Upper lobe of left lung (tissue), 6 donors: ENCODE measurements around the gene TMPRSS3. TPM values are rescaled to one million over a fixed set of nuclear protein-coding genes. Genes with fewer than 3 reads are reported as not detected.
A peak's percentile ranks its signal among the peaks of the same experiment; 100 is the strongest.

ENCODE experiments used
- ATAC-seq, 2 donors: fragments of 200-7000 bp; cut with Tn5 transposase; one replicate each; pipeline ENCODE4 v1.9.1; 2022; ENCODE audit warnings: mild to moderate bottlenecking in 2 of 2, moderate library complexity in 2 of 2; ENCODE audit not compliant: low FRiP score in 2 of 2
- DNase-seq, 2 donors: peaks; one replicate each; pipeline ENCODE4 v3.0.0-alpha.2; 2019 to 2020
- H3K27ac ChIP-seq, 4 donors: fragments of 200-600 bp; sonication (generic); one replicate each; pipeline ENCODE4 v1.5.1; 2016 to 2019
- H3K27me3 ChIP-seq, 4 donors: fragments of 200-600 bp; sonication (generic); one replicate each; pipeline ENCODE4 v1.5.1; 2017 to 2019
- H3K36me3 ChIP-seq, 4 donors: fragments of 200-600 bp; sonication (generic); one replicate each; pipeline ENCODE4 v1.5.1; 2016 to 2019
- H3K4me1 ChIP-seq, 4 donors: fragments of 200-600 bp; sonication (generic); one replicate each; pipeline ENCODE4 v1.5.1; 2018 to 2019
- H3K4me3 ChIP-seq, 4 donors: fragments of 200-600 bp; sonication (generic); one replicate each; pipeline ENCODE4 v1.5.1; 2017 to 2019; ENCODE audit warnings: mild to moderate bottlenecking in 2 of 4, moderate library complexity in 1 of 4
- H3K9me3 ChIP-seq, 4 donors: fragments of 200-600 bp; sonication (generic); one replicate each; pipeline ENCODE4 v1.5.1; 2018 to 2019
- EP300 ChIP-seq, 4 donors: sonication (generic); formaldehyde crosslinking; IDR thresholded peaks; one replicate each; pipeline ENCODE4 v1.5.1; 2017; ENCODE audit warnings: antibody characterized with exemption in 4 of 4, control low read depth in 2 of 4
- POLR2A ChIP-seq, 4 donors: fragments of 450-650 bp; IDR thresholded peaks; one replicate each; pipeline ENCODE4 v1.5.1; 2016 to 2017; ENCODE audit warnings: antibody characterized with exemption in 4 of 4, mild to moderate bottlenecking in 2 of 4
- POLR2AphosphoS5 ChIP-seq, 2 donors: sonication (generic); formaldehyde crosslinking; IDR thresholded peaks; one replicate each; pipeline ENCODE4 v1.5.1; 2017; ENCODE audit warnings: antibody characterized with exemption in 2 of 2
- WGBS, 2 donors: methylation state at CpG; one replicate each; pipeline ENCODE4 v1.1.5; 2017 to 2018; 5-methylcytosine and 5-hydroxymethylcytosine counted together
- total RNA-seq, 6 donors: library from RNA; depleted of rRNA in 4 of 6; stranded (reverse); fragments of >200 nt in 4 of 6; gene quantifications; one replicate each; pipeline versions ENCODE4 v1.1.0 to v1.2.1, GENCODE V29; 2016 to 2021
- TF ChIP-seq, protein P1 (sequence below), 6 experiments: fragments of 450-650 bp in 4 of 6; fragments of 200-600 bp in 2 of 6; sonication (generic) in 2 of 6; IDR thresholded peaks; one replicate each; pipeline ENCODE4 v1.5.1; 2016 to 2019; ENCODE audit warnings: antibody characterized with exemption in 6 of 6
- donor health status: DM: no; HTN: no; CAD: no; lungs with moderate emphysema.
- donor health status: DM: no; HTN: yes; CAD: no; lungs with severe emphysema.

TMPRSS3 gene
- total RNA-seq, 6 donors from 2014 or later: 3.5 to 12.5 (median 5.8) TPM

DNA sequence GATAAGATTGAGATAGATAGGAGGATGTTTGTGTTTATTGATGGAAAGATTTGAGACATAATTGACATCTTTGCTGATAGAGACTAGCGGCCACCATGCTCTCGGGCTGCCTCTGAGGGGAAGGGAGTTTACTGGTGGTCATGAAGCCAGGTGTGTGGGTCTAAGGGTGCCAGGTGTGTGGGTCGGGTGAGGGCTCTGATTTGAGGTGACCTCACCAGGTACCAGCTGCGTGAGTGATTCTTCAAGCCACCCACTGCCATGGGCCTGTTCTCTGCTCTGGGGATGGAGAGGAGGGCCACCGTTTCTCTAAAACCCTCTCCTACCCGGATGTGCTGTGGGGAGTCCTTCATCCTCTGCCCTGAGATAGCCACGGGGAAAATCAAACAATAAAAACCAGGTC lies 11.0 kb upstream of the TMPRSS3 start:
- H3K9me3 ChIP-seq: no peaks in the 10 kb centered on the region
- TF ChIP-seq POLR2AphosphoS5 (IDR thresholded peaks at IDR 0.05): no peak
- no peak for TF ChIP-seq POLR2A (IDR thresholded peaks at IDR 0.05)
- no peak for TF ChIP-seq EP300 (IDR thresholded peaks at IDR 0.05)
- TF ChIP-seq, protein P1, sequence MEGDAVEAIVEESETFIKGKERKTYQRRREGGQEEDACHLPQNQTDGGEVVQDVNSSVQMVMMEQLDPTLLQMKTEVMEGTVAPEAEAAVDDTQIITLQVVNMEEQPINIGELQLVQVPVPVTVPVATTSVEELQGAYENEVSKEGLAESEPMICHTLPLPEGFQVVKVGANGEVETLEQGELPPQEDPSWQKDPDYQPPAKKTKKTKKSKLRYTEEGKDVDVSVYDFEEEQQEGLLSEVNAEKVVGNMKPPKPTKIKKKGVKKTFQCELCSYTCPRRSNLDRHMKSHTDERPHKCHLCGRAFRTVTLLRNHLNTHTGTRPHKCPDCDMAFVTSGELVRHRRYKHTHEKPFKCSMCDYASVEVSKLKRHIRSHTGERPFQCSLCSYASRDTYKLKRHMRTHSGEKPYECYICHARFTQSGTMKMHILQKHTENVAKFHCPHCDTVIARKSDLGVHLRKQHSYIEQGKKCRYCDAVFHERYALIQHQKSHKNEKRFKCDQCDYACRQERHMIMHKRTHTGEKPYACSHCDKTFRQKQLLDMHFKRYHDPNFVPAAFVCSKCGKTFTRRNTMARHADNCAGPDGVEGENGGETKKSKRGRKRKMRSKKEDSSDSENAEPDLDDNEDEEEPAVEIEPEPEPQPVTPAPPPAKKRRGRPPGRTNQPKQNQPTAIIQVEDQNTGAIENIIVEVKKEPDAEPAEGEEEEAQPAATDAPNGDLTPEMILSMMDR (IDR thresholded peaks at IDR 0.05): no peak
- no peaks in the 10 kb centered on the region for H3K27me3 ChIP-seq
- no peak overlapping the region for H3K4me3 ChIP-seq
- H3K4me1 ChIP-seq: peaks cover 0 to 2% (median 0%) of the 10 kb centered on the region in 4 donors
- 65 to 79% methylated on average over 6 to 7 of the region's 7 CpGs for WGBS, 2 donors
- ATAC-seq (no peak), DNase-seq (no peak)
- no peak overlapping the region for H3K27ac ChIP-seq
- no peaks in the 10 kb centered on the region for H3K36me3 ChIP-seq

DNA sequence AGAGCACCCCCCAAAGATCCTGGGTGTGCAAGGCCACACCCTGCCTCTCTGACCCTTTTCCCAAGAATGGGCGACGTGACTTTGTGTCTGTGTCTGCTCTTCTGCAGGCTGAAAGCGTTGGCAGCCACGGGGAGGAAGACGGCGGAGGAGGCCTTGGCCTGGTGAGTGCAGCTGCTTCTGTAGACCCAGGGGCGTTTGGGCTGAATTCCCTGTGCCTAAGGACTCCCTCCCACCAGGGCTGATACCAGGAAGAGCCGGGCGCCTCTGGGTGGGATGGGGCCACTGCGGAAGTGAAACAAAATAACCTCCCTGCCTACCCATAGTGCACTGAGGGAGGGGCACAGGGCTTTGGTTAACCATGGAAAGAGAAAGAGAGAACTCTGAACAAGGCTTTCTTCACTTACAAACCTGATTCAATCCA lies 10.4 kb upstream of the TMPRSS3 start:
- ATAC-seq: no peak
- 80 to 87% methylated on average over 9 to 10 of the region's 10 CpGs for WGBS, 2 donors
- Histone ChIP-seq H3K4me1 (no peaks in the 10 kb centered on the region), H3K9me3 (no peaks in the 10 kb centered on the region), H3K36me3 (no peaks in the 10 kb centered on the region), H3K27me3 (no peaks in the 10 kb centered on the region), H3K27ac (peak overlapping the region in 2 of 4 donors; percentile 19 to 47), H3K4me3 (peak overlapping the region in 2 of 4 donors; percentile 23 to 25)
- DNase-seq: no peak
- no peak for TF ChIP-seq POLR2A (IDR thresholded peaks at IDR 0.05)
- TF ChIP-seq EP300 (IDR thresholded peaks at IDR 0.05): no peak
- TF ChIP-seq, protein P1 (IDR thresholded peaks at IDR 0.05): no peak
- no peak for TF ChIP-seq POLR2AphosphoS5 (IDR thresholded peaks at IDR 0.05)

DNA sequence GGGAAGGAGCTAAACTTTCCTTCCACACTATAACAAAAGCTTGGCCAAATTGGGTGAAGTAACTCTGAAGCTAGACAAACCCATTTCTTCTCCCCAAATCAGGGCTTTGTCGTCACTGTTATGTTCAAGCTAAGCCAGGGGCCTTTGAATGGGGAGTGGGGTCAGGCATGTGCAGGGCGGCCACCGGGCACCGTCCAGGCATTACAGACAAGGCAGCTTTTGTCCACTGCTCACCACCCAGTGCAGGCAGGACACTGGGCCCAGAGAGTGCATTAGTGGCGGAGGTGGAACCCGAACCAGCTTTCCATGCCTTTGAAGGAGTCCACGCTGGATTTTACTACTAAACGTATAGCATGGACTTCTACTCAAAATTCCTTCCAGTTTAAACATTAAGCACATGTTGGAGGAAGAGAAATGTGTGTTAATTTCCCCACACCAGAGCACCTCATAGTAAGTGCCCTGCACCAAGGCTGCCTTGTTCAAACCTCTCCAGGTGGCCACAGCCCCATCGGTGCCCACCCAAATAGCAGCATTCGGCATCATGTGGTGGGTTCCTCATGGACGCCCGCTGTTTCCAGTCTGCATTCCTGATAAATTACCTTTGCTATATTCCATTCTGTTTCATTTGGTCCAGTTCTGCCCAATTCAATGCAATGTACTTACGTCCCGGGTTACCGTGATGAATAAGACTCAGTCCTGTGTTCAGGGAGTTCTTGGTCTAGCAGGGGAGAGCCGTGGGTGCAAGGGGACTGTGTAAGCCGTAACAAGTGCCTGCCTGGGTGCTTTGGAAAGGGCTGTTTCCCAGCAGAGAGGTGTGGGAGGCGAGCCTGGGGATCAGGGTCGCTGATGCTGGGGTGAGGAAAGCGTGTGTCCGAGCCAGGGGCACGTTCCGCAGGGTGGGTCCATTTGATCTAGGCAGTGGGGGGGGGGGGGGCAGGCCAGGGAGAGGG lies 9.5 kb upstream of the TMPRSS3 start:
- Histone ChIP-seq H3K9me3 (no peaks in the 10 kb centered on the region), H3K4me1 (no peaks in the 10 kb centered on the region), H3K4me3 (peak overlapping the region in 2 of 4 donors; percentile 23 to 25), H3K36me3 (no peaks in the 10 kb centered on the region), H3K27ac (peak overlapping the region in 2 of 4 donors; percentile 19 to 47), H3K27me3 (no peaks in the 10 kb centered on the region)
- 88 to 93% methylated on average over 21 to 23 of the region's 23 CpGs for WGBS, 2 donors
- DNase-seq (peak in 1 of 2 donors; percentile 51), ATAC-seq (no peak)
- TF ChIP-seq EP300 (IDR thresholded peaks at IDR 0.05): no peak
- TF ChIP-seq POLR2AphosphoS5 (IDR thresholded peaks at IDR 0.05): no peak
- TF ChIP-seq, protein P1 (IDR thresholded peaks at IDR 0.05): no peak
- TF ChIP-seq POLR2A (IDR thresholded peaks at IDR 0.05): no peak

DNA sequence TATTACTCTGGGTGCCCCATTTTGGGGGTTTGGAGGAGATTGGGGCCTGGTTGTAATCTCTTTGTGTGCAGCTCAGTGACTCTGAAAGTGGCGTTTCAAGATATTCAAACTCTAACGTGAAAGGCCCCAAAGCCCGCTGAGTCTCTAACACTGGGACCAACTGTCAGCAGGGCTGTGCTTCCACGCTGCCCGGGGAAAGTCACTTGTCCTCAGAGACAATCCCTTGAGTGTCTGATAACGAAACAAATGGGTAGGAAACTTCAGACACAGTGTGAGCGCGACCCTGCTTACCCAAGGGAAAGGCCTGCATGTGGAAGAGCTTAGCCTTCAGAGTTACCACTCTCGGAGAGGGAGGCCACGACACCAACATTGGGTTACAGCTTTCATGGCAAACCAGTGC lies 8.7 kb upstream of the TMPRSS3 start:
- Histone ChIP-seq H3K4me1 (no peaks in the 10 kb centered on the region), H3K4me3 (peak overlapping the region in 2 of 4 donors; percentile 16 to 23), H3K36me3 (no peaks in the 10 kb centered on the region), H3K27ac (peak overlapping the region in 1 of 4 donors; percentile 5), H3K27me3 (no peaks in the 10 kb centered on the region), H3K9me3 (no peaks in the 10 kb centered on the region)
- WGBS, 2 donors: 79 to 85% methylated on average over 8 to 10 of the region's 10 CpGs
- DNase-seq (no peak), ATAC-seq (no peak)
- TF ChIP-seq POLR2AphosphoS5 (IDR thresholded peaks at IDR 0.05): no peak
- TF ChIP-seq EP300 (IDR thresholded peaks at IDR 0.05): no peak
- no peak for TF ChIP-seq POLR2A (IDR thresholded peaks at IDR 0.05)
- TF ChIP-seq, protein P1 (IDR thresholded peaks at IDR 0.05): no peak
